GM23338 (cell line): ENCODE results near the gene MED12L. TPM values are rescaled to one million over a fixed set of nuclear protein-coding genes. Genes with fewer than 3 reads are reported as not detected.
A peak's percentile ranks its signal among the peaks of the same experiment; 100 is the strongest.

Experiments
- ATAC-seq: fragments of 200-7000 bp; cut with Tn5 transposase; 3 replicates; pipeline ENCODE4 v1.9.1; 2020
- DNase-seq: peaks from one replicate; pipeline ENCODE4 v3.0.0-alpha.2; 2015; ENCODE audit warnings: low spot score
- H2AFZ ChIP-seq: fragments of 200-600 bp; sonication (generic); 2 replicates; pipeline ENCODE4 v1.8.0; 2016; ENCODE audit warnings: antibody characterized with exemption, mild to moderate bottlenecking, moderate library complexity
- H3F3A ChIP-seq: fragments of 200-600 bp; sonication (generic); replicated peaks from 2 replicates; pipeline ENCODE4 v1.8.0; 2017; ENCODE audit warnings: antibody characterized with exemption, mixed run types, low read depth
- H3K27ac ChIP-seq: fragments of 200-600 bp; sonication (generic); 2 replicates; pipeline ENCODE4 v1.6.1; 2016; ENCODE audit warnings: low read depth
- H3K27me3 ChIP-seq: fragments of 200-600 bp; sonication (generic); 2 replicates; pipeline ENCODE4 v1.8.0; 2016; ENCODE audit warnings: mild to moderate bottlenecking, mixed run types, moderate library complexity; ENCODE audit not compliant: insufficient read depth
- H3K36me3 ChIP-seq: fragments of 200-600 bp; sonication (generic); 2 replicates; pipeline ENCODE4 v1.8.0; 2016; ENCODE audit warnings: mild to moderate bottlenecking; ENCODE audit not compliant: insufficient read depth
- H3K4me1 ChIP-seq: fragments of 200-600 bp; sonication (generic); 2 replicates; pipeline ENCODE4 v1.8.0; 2016; ENCODE audit warnings: mild to moderate bottlenecking, moderate library complexity; ENCODE audit not compliant: insufficient read depth
- H3K4me2 ChIP-seq: fragments of 200-600 bp; sonication (generic); 2 replicates; pipeline ENCODE4 v1.7.1; 2017; ENCODE audit warnings: mixed run types
- H3K4me3 ChIP-seq: fragments of 200-600 bp; sonication (generic); 2 replicates; pipeline ENCODE4 v1.6.1; 2016; ENCODE audit warnings: mixed run types
- H3K79me2 ChIP-seq: fragments of 200-600 bp; sonication (generic); replicated peaks from 2 replicates; pipeline ENCODE4 v1.8.0; 2017; ENCODE audit warnings: mild to moderate bottlenecking; ENCODE audit not compliant: insufficient read depth
- H3K9me2 ChIP-seq: fragments of 200-600 bp; sonication (generic); 2 replicates; pipeline ENCODE4 v1.8.0; 2017; ENCODE audit not compliant: insufficient read depth
- H4K20me1 ChIP-seq: fragments of 200-600 bp; sonication (generic); replicated peaks from 2 replicates; pipeline ENCODE4 v1.8.0; 2017; ENCODE audit warnings: mild to moderate bottlenecking; ENCODE audit not compliant: insufficient read depth
- H3K27ac Mint-ChIP-seq: 2 replicates; pipeline ENCODE4 v1.8.0; 2020; ENCODE audit warnings: inconsistent platforms, mild to moderate bottlenecking, moderate library complexity, mixed read lengths
- H3K27me3 Mint-ChIP-seq: 3 replicates; pipeline ENCODE4 v1.8.0; 2022; ENCODE audit warnings: low read depth, mild to moderate bottlenecking, moderate library complexity, mixed read lengths, inconsistent platforms; ENCODE audit not compliant: insufficient read depth, poor library complexity
- H3K36me3 Mint-ChIP-seq: 3 replicates; pipeline ENCODE4 v1.8.0; 2021; ENCODE audit warnings: low read depth, mild to moderate bottlenecking, inconsistent platforms, moderate library complexity, mixed read lengths
- H3K4me1 Mint-ChIP-seq: 3 replicates; pipeline ENCODE4 v1.8.0; 2020; ENCODE audit warnings: mild to moderate bottlenecking, inconsistent platforms, mixed read lengths
- H3K4me3 Mint-ChIP-seq: 3 replicates; pipeline ENCODE4 v1.8.0; 2021; ENCODE audit warnings: moderate library complexity, mild to moderate bottlenecking, inconsistent platforms, mixed read lengths
- H3K9me3 Mint-ChIP-seq: 3 replicates; pipeline ENCODE4 v1.8.0; 2020; ENCODE audit warnings: moderate library complexity, mild to moderate bottlenecking, inconsistent platforms, mixed read lengths
- CREB1 ChIP-seq: fragments of 250-450 bp; sonication (Bioruptor Pico); IDR thresholded peaks from 2 replicates; pipeline ENCODE4 v1.5.0; 2020; ENCODE audit warnings: low read depth, mild to moderate bottlenecking, moderate library complexity
- CTCF ChIP-seq, 2 experiments: fragments of 200-600 bp in 1 of 2; sonication (generic) in 1 of 2; conservative IDR thresholded peaks; 2 replicates each; pipeline versions ENCODE4 v1.5.1 to v1.6.1; 2016 to 2017; ENCODE audit warnings: antibody characterized with exemption in 2 of 2, low read depth in 2 of 2, mild to moderate bottlenecking in 2 of 2, moderate library complexity in 1 of 2
- EZH2 ChIP-seq: fragments of 200-600 bp; sonication (generic); IDR thresholded peaks from one replicate; pipeline ENCODE4 v1.8.0; 2017; ENCODE audit warnings: antibody characterized with exemption, mild to moderate bottlenecking, low read depth; ENCODE audit not compliant: unreplicated experiment
- JUNB ChIP-seq: IDR thresholded peaks from one replicate; pipeline ENCODE4 v1.6.1; 2016; ENCODE audit warnings: antibody characterized with exemption; ENCODE audit not compliant: unreplicated experiment
- NANOG ChIP-seq: IDR thresholded peaks from 2 replicates; pipeline ENCODE4 v1.6.1; 2016; ENCODE audit warnings: antibody characterized with exemption, borderline replicate concordance
- POLR2AphosphoS5 ChIP-seq: IDR thresholded peaks from 2 replicates; pipeline ENCODE4 v1.6.1; 2016; ENCODE audit warnings: antibody characterized with exemption, low read depth
- STAT1 ChIP-seq: IDR thresholded peaks from one replicate; pipeline ENCODE4 v1.6.1; 2016; ENCODE audit warnings: antibody characterized with exemption; ENCODE audit not compliant: unreplicated experiment
- ZNF331 ChIP-seq: fragments of 250-450 bp; sonication (Bioruptor Pico); IDR thresholded peaks from 2 replicates; pipeline ENCODE4 v1.5.0; 2020; ENCODE audit warnings: low read depth, mild to moderate bottlenecking, moderate library complexity
- polyA plus RNA-seq: library from polyadenylated mRNA; unstranded; fragments of >200 nt; fragmentation: Nextera tagmentation; extraction: Ambion mirVana; gene quantifications from 2 replicates; pipeline ENCODE4 v1.2.1, GENCODE V29; 2016
- total RNA-seq: library from RNA; depleted of rRNA; stranded (reverse); fragments of >200 nt; shearing (Covaris generic); gene quantifications from 2 replicates; pipeline ENCODE4 v1.2.3, GENCODE V29; 2014

MED12L gene
- total and polyA plus RNA-seq, 2 experiments from 2014 or later, result 5.7 to 25.0 TPM

DNA sequence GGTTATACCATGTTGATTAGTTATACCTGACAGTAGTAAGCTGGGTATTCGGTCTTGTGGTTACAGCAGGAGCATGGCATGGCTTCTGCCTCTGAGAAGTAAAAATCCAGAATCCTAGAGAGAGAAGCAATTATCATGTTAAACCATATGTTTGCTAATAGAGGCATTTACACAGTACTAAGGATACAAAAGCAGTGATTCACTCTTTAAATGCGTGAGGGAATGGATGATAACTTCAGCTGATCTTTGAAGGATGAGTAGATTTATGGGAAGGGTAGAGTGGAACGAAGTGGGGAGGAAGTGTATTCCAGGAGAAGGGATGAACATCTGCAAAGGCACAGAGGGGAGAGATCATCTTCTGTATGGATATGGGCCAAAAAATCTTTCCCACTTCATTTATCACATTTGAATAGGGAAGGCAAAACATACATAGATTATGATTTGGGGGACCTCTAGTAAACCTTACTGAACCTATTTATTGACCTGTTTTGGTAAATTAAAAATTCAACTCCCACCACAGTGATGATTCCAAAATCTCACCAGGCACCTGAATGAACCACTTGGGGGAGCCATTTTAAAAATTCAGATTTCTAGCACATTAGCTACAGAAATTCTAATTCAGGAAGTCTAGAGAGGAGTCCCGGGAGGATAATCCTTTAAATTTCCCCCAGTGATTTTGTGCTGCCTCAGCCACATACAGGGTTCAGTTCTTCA, 340.3 kb downstream of the MED12L start:
- ATAC-seq, result no peak; the same call in 2 of the 3 replicates

GRCh38 chr3:151426341-151426657, 340.8 kb downstream of the MED12L start:
- DNase-seq, result no peak
- Mint-ChIP-seq H3K4me1 (peaks cover 28% of the 10 kb centered on the region), H3K4me3 (no peak overlapping the region), H3K27me3 (no peaks in the 10 kb centered on the region), H3K27ac (no peak overlapping the region; the same call in 1 of the 2 replicates), H3K9me3 (no peaks in the 10 kb centered on the region; the same call in 2 of the 3 replicates), H3K36me3 (peaks cover 14% of the 10 kb centered on the region)
- H3K4me3 ChIP-seq, result no peak overlapping the region
- no peaks in the 10 kb centered on the region for H4K20me1 ChIP-seq
- TF ChIP-seq JUNB (no peak), CTCF (conservative IDR thresholded peaks at IDR 0.05; ENCODE audit: low read depth in 2 of 2) (peak in 1 of 2 experiments; percentile 36; a peak in 1 of 4 replicates), NANOG (no peak), STAT1 (no peak), EZH2 (no peak)
- H3K27me3 ChIP-seq, result no peaks in the 10 kb centered on the region
- H3K36me3 ChIP-seq, result no peaks in the 10 kb centered on the region
- H3K4me2 ChIP-seq, result no peak overlapping the region
- no peaks in the 10 kb centered on the region for H3K79me2 ChIP-seq
- no peak overlapping the region for H2AFZ ChIP-seq
- no peaks in the 10 kb centered on the region for H3F3A ChIP-seq
- no peak overlapping the region for H3K27ac ChIP-seq
- ATAC-seq, result peak; percentile 83
- no peaks in the 10 kb centered on the region for H3K9me2 ChIP-seq
- H3K4me1 ChIP-seq, result peaks cover 21% of the 10 kb centered on the region

More for the DNA sequence above, 340.3 kb downstream of the MED12L start:
- H3K4me1 ChIP-seq, result peaks cover 18% of the 10 kb centered on the region
- Mint-ChIP-seq H3K9me3 (no peaks in the 10 kb centered on the region; the same call in 2 of the 3 replicates), H3K36me3 (peaks cover 10% of the 10 kb centered on the region), H3K4me1 (peaks cover 24% of the 10 kb centered on the region), H3K27me3 (no peaks in the 10 kb centered on the region), H3K27ac (no peak overlapping the region), H3K4me3 (no peak overlapping the region)
- no peaks in the 10 kb centered on the region for H3K36me3 ChIP-seq
- H2AFZ ChIP-seq, result no peak overlapping the region
- peak overlapping the region; percentile 59; the same call in 1 of the 2 replicates for H3K4me2 ChIP-seq
- DNase-seq, result peak; percentile 45
- no peaks in the 10 kb centered on the region for H3K27me3 ChIP-seq
- no peaks in the 10 kb centered on the region for H3K79me2 ChIP-seq
- no peak for TF ChIP-seq ZNF331 (CRISPR knock-in tag)
- peak; percentile 39 to 74; a peak in 3 of 4 replicates for TF ChIP-seq CTCF (conservative IDR thresholded peaks at IDR 0.05; ENCODE audit: low read depth in 2 of 2)
- no peak for TF ChIP-seq POLR2AphosphoS5
- TF ChIP-seq CREB1 (CRISPR knock-in tag), result no peak
- H3K27ac ChIP-seq, result peak overlapping the region; percentile 26
- no peak overlapping the region for H3K4me3 ChIP-seq
- H3K9me2 ChIP-seq, result no peaks in the 10 kb centered on the region
- H4K20me1 ChIP-seq, result no peaks in the 10 kb centered on the region
- H3F3A ChIP-seq, result no peaks in the 10 kb centered on the region
